ENCODE measurements around the gene ARHGEF12.

DNA sequence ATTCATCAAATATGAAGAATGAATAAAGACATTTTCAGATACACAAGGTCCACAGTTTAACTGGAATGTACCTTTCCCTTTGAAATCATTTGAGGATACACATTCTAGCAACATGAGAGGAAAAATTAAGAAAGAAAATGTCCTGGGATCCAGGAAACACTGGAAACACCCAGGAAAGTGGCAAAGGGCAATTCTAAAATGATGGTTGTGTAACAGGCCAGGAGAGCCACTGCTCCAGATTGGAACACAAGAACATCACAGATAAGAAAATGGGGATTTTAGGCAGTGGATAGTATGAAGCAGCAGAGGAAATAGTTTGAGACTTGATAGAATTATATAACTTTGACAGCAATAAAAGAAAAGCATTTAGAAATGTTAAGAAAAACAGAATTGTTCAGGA, 119.3 kb downstream of the ARHGEF12 start:
- TF ChIP-seq, protein P1, sequence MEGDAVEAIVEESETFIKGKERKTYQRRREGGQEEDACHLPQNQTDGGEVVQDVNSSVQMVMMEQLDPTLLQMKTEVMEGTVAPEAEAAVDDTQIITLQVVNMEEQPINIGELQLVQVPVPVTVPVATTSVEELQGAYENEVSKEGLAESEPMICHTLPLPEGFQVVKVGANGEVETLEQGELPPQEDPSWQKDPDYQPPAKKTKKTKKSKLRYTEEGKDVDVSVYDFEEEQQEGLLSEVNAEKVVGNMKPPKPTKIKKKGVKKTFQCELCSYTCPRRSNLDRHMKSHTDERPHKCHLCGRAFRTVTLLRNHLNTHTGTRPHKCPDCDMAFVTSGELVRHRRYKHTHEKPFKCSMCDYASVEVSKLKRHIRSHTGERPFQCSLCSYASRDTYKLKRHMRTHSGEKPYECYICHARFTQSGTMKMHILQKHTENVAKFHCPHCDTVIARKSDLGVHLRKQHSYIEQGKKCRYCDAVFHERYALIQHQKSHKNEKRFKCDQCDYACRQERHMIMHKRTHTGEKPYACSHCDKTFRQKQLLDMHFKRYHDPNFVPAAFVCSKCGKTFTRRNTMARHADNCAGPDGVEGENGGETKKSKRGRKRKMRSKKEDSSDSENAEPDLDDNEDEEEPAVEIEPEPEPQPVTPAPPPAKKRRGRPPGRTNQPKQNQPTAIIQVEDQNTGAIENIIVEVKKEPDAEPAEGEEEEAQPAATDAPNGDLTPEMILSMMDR (IDR thresholded peaks at IDR 0.05; ENCODE audit: low read depth, low read length) = no peak
- TF ChIP-seq EZH2phosphoT487 (IDR thresholded peaks at IDR 0.05; ENCODE audit: low read depth) = no peak

All from OCI-LY3 (cell line).